GM18520 (cell line): ENCODE measurements around the gene MAGEB10.
"Not testable (repeated sequence)": the region's sequence is repeated elsewhere in the genome, so short reads cannot be mapped to it uniquely, and the experiment has no call there.

Experiments used
- ATAC-seq: cut with Tn5 transposase; IDR thresholded peaks from one replicate; pipeline ENCODE4 v1.9.1; 2021; ENCODE audit not compliant: unreplicated experiment

Gene MAGEB10

GRCh38 chrX:27807690-27808089, at the start of gene MAGEB10:
Gene MAGEB10 (plus strand): TSS chrX:27807990. CDS start chrX:27821307, 13,317 bp downstream.
- ATAC-seq: no peak

GRCh38 chrX:27765718-27766117, 42.1 kb upstream of the MAGEB10 start:
- ATAC-seq: no peak

- ATAC-seq: no peak
These were observed 40.4 kb upstream of the MAGEB10 start for GRCh38 chrX:27767387-27767786.

GRCh38 chrX:27775984-27776383, 31.8 kb upstream of the MAGEB10 start:
- no peak for ATAC-seq

GRCh38 chrX:27796640-27797257, 11.0 kb upstream of the MAGEB10 start:
- no peak for ATAC-seq

GRCh38 chrX:27797575-27797974, 10.2 kb upstream of the MAGEB10 start:
- ATAC-seq: no peak

GRCh38 chrX:27808226-27808625, 436 bp downstream of the MAGEB10 start:
- ATAC-seq: no peak

- not testable (repeated sequence) for ATAC-seq
These were observed 1.4 kb downstream of the MAGEB10 start for GRCh38 chrX:27808991-27809859.

GRCh38 chrX:27815209-27815608, 7.4 kb downstream of the MAGEB10 start:
- no peak for ATAC-seq

GRCh38 chrX:27823812-27824211, 16.0 kb downstream of the MAGEB10 start:
- no peak for ATAC-seq

- ATAC-seq: no peak
These were observed 30.4 kb downstream of the MAGEB10 start for GRCh38 chrX:27838185-27838584.

GRCh38 chrX:27840881-27841280, 33.1 kb downstream of the MAGEB10 start:
- ATAC-seq: no peak

GRCh38 chrX:27842859-27843258, 35.1 kb downstream of the MAGEB10 start:
- no peak for ATAC-seq

GRCh38 chrX:27860337-27860736, 52.5 kb downstream of the MAGEB10 start:
- ATAC-seq: no peak

- ATAC-seq: no peak
These were observed 56.0 kb downstream of the MAGEB10 start for GRCh38 chrX:27863809-27864208.
